IMR-90 (cell line): ENCODE measurements around the gene KCNE2. TPM values are rescaled to one million over a fixed set of nuclear protein-coding genes. Genes with fewer than 3 reads are reported as not detected.

Experiments used
- ATAC-seq: fragments of 200-7000 bp; cut with Tn5 transposase; 2 replicates; pipeline ENCODE4 v1.9.1; 2020; ENCODE audit warnings: low read depth, mild to moderate bottlenecking, moderate library complexity
- BruUV-seq: library from RNA; stranded (reverse); fragments of 400-500 nt; replicated peaks from 2 replicates; lab custom pipeline; 2021; lab: Mats Ljungman, UMichigan
- CTCF ChIA-PET: fragments of 300-600 bp; formaldehyde crosslinking; extraction: SDS; loops from one replicate; lab custom pipeline; 2021; ENCODE audit warnings: antibody characterized with exemption; lab: Yijun Ruan, JAX
- POLR2A ChIA-PET: fragments of 300-600 bp; sonication (Branson Sonifier 250); formaldehyde crosslinking; loops from one replicate; lab custom pipeline; 2022; ENCODE audit warnings: antibody characterized with exemption; ENCODE audit not compliant: unreplicated experiment; lab: Charles Lee
- DNase-seq: peaks from one replicate; pipeline ENCODE4 v3.0.0; 2013
- H2AFZ ChIP-seq: replicated peaks from 2 replicates; pipeline ENCODE3; 2013; ENCODE audit warnings: low read length, mild to moderate bottlenecking; ENCODE audit not compliant: poor library complexity
- H2AK5ac ChIP-seq: 2 replicates; pipeline ENCODE4 v1.6.1; 2013; ENCODE audit warnings: low read depth, low read length, inconsistent platforms
- H2AK9ac ChIP-seq: replicated peaks from 2 replicates; pipeline ENCODE3; 2013; ENCODE audit warnings: mild to moderate bottlenecking, low read depth, low read length, moderate library complexity; ENCODE audit not compliant: poor library complexity
- H2BK120ac ChIP-seq: 2 replicates; pipeline ENCODE4 v1.6.1; 2013; ENCODE audit warnings: low read depth, low read length, inconsistent platforms
- H2BK15ac ChIP-seq: 3 replicates; pipeline ENCODE4 v1.6.1; 2013; ENCODE audit warnings: low read depth, low read length, inconsistent platforms
- H2BK20ac ChIP-seq: 2 replicates; pipeline ENCODE4 v1.6.1; 2013; ENCODE audit warnings: low read depth, mild to moderate bottlenecking, inconsistent platforms, low read length, moderate library complexity
- H2BK5ac ChIP-seq: 2 replicates; pipeline ENCODE4 v1.6.1; 2013; ENCODE audit warnings: mild to moderate bottlenecking, low read depth, low read length, inconsistent platforms; ENCODE audit not compliant: poor library complexity, severe bottlenecking
- H3K14ac ChIP-seq: replicated peaks from 2 replicates; pipeline ENCODE4 v1.6.1; 2013; ENCODE audit warnings: low read depth, low read length, inconsistent platforms
- H3K18ac ChIP-seq: 2 replicates; pipeline ENCODE4 v1.6.1; 2013; ENCODE audit warnings: low read depth, low read length, control low read depth
- H3K23ac ChIP-seq: 2 replicates; pipeline ENCODE4 v1.6.1; 2013; ENCODE audit warnings: low read depth, low read length, inconsistent platforms
- H3K27ac ChIP-seq: 2 replicates; pipeline ENCODE4 v1.5.1; 2013; ENCODE audit warnings: mild to moderate bottlenecking, control low read depth, low read length; ENCODE audit not compliant: insufficient read depth
- H3K27me3 ChIP-seq: 2 replicates; pipeline ENCODE4 v1.6.1; 2013; ENCODE audit warnings: low read length; ENCODE audit not compliant: control insufficient read depth, insufficient read depth
- H3K36me3 ChIP-seq: 2 replicates; pipeline ENCODE4 v1.6.1; 2013; ENCODE audit warnings: low read length, mixed read lengths; ENCODE audit not compliant: control insufficient read depth, insufficient read depth
- H3K4ac ChIP-seq: 2 replicates; pipeline ENCODE4 v1.6.1; 2013; ENCODE audit warnings: low read depth, low read length, inconsistent platforms
- H3K4me1 ChIP-seq: 2 replicates; pipeline ENCODE4 v1.6.1; 2013; ENCODE audit warnings: low read length, mixed read lengths; ENCODE audit not compliant: control insufficient read depth, insufficient read depth
- H3K4me2 ChIP-seq: 2 replicates; pipeline ENCODE4 v1.6.1; 2013; ENCODE audit warnings: low read depth, mild to moderate bottlenecking, control low read depth, low read length, moderate library complexity
- H3K4me3 ChIP-seq: 2 replicates; pipeline ENCODE4 v1.5.1; 2013; ENCODE audit warnings: low read depth, mild to moderate bottlenecking, control low read depth, low read length, moderate library complexity; ENCODE audit not compliant: insufficient read depth
- H3K56ac ChIP-seq: 2 replicates; pipeline ENCODE4 v1.6.1; 2013; ENCODE audit warnings: low read length, inconsistent platforms; ENCODE audit not compliant: insufficient read depth; ENCODE audit errors: extremely low read depth
- H3K79me1 ChIP-seq, 2 experiments: 2 replicates each; pipeline ENCODE4 v1.6.1; 2013; ENCODE audit warnings: low read length in 2 of 2, inconsistent platforms in 1 of 2, low read depth in 1 of 2
- H3K9ac ChIP-seq: 2 replicates; pipeline ENCODE4 v1.6.1; 2013; ENCODE audit warnings: low read depth, low read length, control low read depth
- H3K9me1 ChIP-seq: 2 replicates; pipeline ENCODE4 v1.6.1; 2013; ENCODE audit warnings: low read length, inconsistent platforms; ENCODE audit not compliant: insufficient read depth
- H3K9me3 ChIP-seq: 2 replicates; pipeline ENCODE4 v1.6.1; 2013; ENCODE audit warnings: low read length; ENCODE audit not compliant: control insufficient read depth, insufficient read depth
- H4K20me1 ChIP-seq: 2 replicates; pipeline ENCODE4 v1.6.1; 2013; ENCODE audit warnings: low read length, inconsistent platforms; ENCODE audit not compliant: insufficient read depth
- H4K5ac ChIP-seq: 2 replicates; pipeline ENCODE4 v1.6.1; 2013; ENCODE audit warnings: mild to moderate bottlenecking, low read depth, low read length, control low read depth
- H4K8ac ChIP-seq, 2 experiments: 2 replicates each; pipeline ENCODE4 v1.6.1; 2013; ENCODE audit warnings: low read depth in 2 of 2, low read length in 2 of 2, control low read depth in 1 of 2, inconsistent platforms in 1 of 2
- H4K91ac ChIP-seq: 2 replicates; pipeline ENCODE4 v1.6.1; 2013; ENCODE audit warnings: low read depth, low read length, inconsistent platforms; ENCODE audit not compliant: insufficient read depth
- BHLHE40 ChIP-seq: fragments of 150-350 bp; IDR thresholded peaks from 2 replicates; pipeline ENCODE4 v1.6.1; 2016; ENCODE audit warnings: mild to moderate bottlenecking, low read depth, low read length
- CEBPB ChIP-seq: IDR thresholded peaks from 2 replicates; pipeline ENCODE4 v1.6.1; 2012; ENCODE audit warnings: low read depth, low read length, improper control_type of control experiment
- CHD1 ChIP-seq: IDR thresholded peaks from 2 replicates; pipeline ENCODE4 v1.6.1; 2012; ENCODE audit warnings: low read depth, low read length, improper control_type of control experiment
- FOS ChIP-seq: fragments of 150-350 bp; IDR thresholded peaks from 2 replicates; pipeline ENCODE4 v1.6.1; 2016; ENCODE audit warnings: low read depth, low read length
- MAFK ChIP-seq: IDR thresholded peaks from 2 replicates; pipeline ENCODE4 v1.6.1; 2012; ENCODE audit warnings: low read depth, low read length, improper control_type of control experiment
- MAZ ChIP-seq: IDR thresholded peaks from 2 replicates; pipeline ENCODE4 v1.6.1; 2012; ENCODE audit warnings: low read depth, mild to moderate bottlenecking, low read length, improper control_type of control experiment, moderate library complexity, borderline replicate concordance
- MXI1 ChIP-seq: IDR thresholded peaks from 2 replicates; pipeline ENCODE4 v1.6.1; 2012; ENCODE audit warnings: low read depth, mild to moderate bottlenecking, low read length, moderate library complexity, borderline replicate concordance
- NFE2L2 ChIP-seq: fragments of 150-350 bp; IDR thresholded peaks from 2 replicates; pipeline ENCODE4 v1.6.1; 2016; ENCODE audit warnings: low read depth, mild to moderate bottlenecking, low read length
- POLR2A ChIP-seq: IDR thresholded peaks from 2 replicates; pipeline ENCODE4 v1.6.1; 2012; ENCODE audit warnings: mild to moderate bottlenecking, low read depth, low read length
- RAD21 ChIP-seq: IDR thresholded peaks from 2 replicates; pipeline ENCODE4 v1.6.1; 2012; ENCODE audit warnings: low read length, improper control_type of control experiment
- RCOR1 ChIP-seq: IDR thresholded peaks from 2 replicates; pipeline ENCODE4 v1.6.1; 2012; ENCODE audit warnings: mild to moderate bottlenecking, low read length, improper control_type of control experiment; ENCODE audit not compliant: insufficient replicate concordance
- RFX5 ChIP-seq: IDR thresholded peaks from 2 replicates; pipeline ENCODE4 v1.8.0; 2012; ENCODE audit warnings: low read depth, mild to moderate bottlenecking, low read length, moderate library complexity
- SMC3 ChIP-seq: fragments of 150-350 bp; IDR thresholded peaks from 2 replicates; pipeline ENCODE4 v1.6.1; 2016; ENCODE audit warnings: low read depth, mild to moderate bottlenecking, antibody characterized with exemption, low read length, moderate library complexity
- WGBS, 2 experiments: methylation state at CpG; one replicate each; pipeline versions ENCODE4 v1.1.5 to v1.1.7; 2013; ENCODE audit warnings: missing lambda C conversion rate in 2 of 2; ENCODE audit not compliant: insufficient read length in 1 of 2; ENCODE audit errors: extremely low coverage in 2 of 2; 5-methylcytosine and 5-hydroxymethylcytosine counted together
- dilution Hi-C: fragments of 300-500 bp; cut with HindIII; formaldehyde crosslinking; loops from one replicate; pipeline ENCODE4 v1.14.3; 2018; ENCODE audit warnings: low sequenced_read_pairs; ENCODE audit not compliant: unreplicated experiment
- in situ Hi-C: fragments of 300-500 bp; cut with MboI; formaldehyde crosslinking; loops from 3 replicates; pipeline ENCODE4 v1.14.3; 2019; ENCODE audit warnings: low sequenced_read_pairs, inconsistent platforms, mixed read lengths
- intact Hi-C: fragments of 100-400 bp; cut with micrococcal nuclease; formaldehyde crosslinking; loops from 2 replicates; pipeline ENCODE4 v1.10.0; 2022
- polyA plus RNA-seq, 3 experiments: library from polyadenylated mRNA; depleted of rRNA; stranded (reverse); fragments of >200 nt; gene quantifications; 2 replicates each; pipeline ENCODE4 v1.2.3, GENCODE V29; 2012; ENCODE audit warnings: low replicate concordance in 1 of 3
- total RNA-seq: library from RNA; depleted of rRNA; stranded (reverse); fragments of >200 nt; gene quantifications from 2 replicates; pipeline ENCODE4 v1.2.3, GENCODE V29; 2012
- TF ChIP-seq, protein P1 (sequence below): fragments of 150-350 bp; IDR thresholded peaks from 2 replicates; pipeline ENCODE4 v1.6.1; 2016; ENCODE audit warnings: low read depth, mild to moderate bottlenecking, low read length, moderate library complexity, borderline replicate concordance
- TF ChIP-seq, protein P2 (sequence below): fragments of 150-350 bp; IDR thresholded peaks from 2 replicates; pipeline ENCODE4 v1.6.1; 2017; ENCODE audit warnings: mild to moderate bottlenecking, antibody characterized with exemption, low read length, low read depth
- TF ChIP-seq, protein P3 (sequence below): conservative IDR thresholded peaks from 2 replicates; pipeline ENCODE4 v1.5.1; 2012; ENCODE audit warnings: mild to moderate bottlenecking, low read depth, low read length, improper control_type of control experiment

Gene KCNE2
- total and polyA plus RNA-seq, 2 of the 4 experiments (the other 2 are of a cell fraction): not detected

DNA sequence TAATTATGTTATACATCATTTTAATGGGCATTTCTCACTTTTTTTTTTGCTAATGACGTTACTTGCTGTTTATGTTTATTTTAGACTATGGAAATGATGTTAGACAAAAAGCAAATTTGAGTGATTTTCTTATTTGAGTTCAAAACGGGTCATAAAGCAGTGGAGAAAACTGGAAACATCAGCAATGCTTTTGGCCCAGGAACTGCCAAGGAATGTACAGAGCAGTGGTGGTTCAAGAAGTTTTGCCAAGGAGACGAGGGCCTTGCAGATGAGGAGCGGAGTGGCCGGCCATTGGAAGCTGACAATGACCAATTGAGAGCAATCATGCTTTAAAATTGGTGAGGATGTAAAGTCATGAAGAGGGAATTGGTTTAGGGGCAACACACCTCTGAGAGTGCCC lies 32.1 kb upstream of the KCNE2 start:
- no peak overlapping the region for H2AFZ ChIP-seq
- H4K5ac ChIP-seq: no peak overlapping the region
- no peak overlapping the region for H3K4me3 ChIP-seq
- H3K9me3 ChIP-seq: no peaks in the 10 kb centered on the region
- WGBS, 2 experiments: 33% methylated on average over 4 of the region's 5 CpGs; no CpG with 5 or more reads in 1 of the 2 experiments
- H3K9ac ChIP-seq: no peak overlapping the region
- H3K36me3 ChIP-seq: no peaks in the 10 kb centered on the region
- H4K20me1 ChIP-seq: no peaks in the 10 kb centered on the region
- H3K27ac ChIP-seq: no peak overlapping the region
- no peak overlapping the region for H2BK120ac ChIP-seq
- H3K18ac ChIP-seq: no peak overlapping the region
- no TSS peak for BruUV-seq
- no peaks in the 10 kb centered on the region; the same call in 1 of the 2 replicates for H3K9me1 ChIP-seq
- no peak overlapping the region for H2BK15ac ChIP-seq
- CTCF ChIA-PET: interaction anchor here (1.0 kb wide), 1 partner anchor 16 kb away, joined by 3 read pairs; no protein-coding TSS in a partner anchor
- H4K91ac ChIP-seq: no peak overlapping the region
- H3K14ac ChIP-seq: no peak overlapping the region
- POLR2A ChIA-PET: no interaction called here
- peaks cover 12% of the 10 kb centered on the region for H3K27me3 ChIP-seq
- no peak for TF ChIP-seq CHD1
- TF ChIP-seq MAZ: no peak
- TF ChIP-seq, protein P1, sequence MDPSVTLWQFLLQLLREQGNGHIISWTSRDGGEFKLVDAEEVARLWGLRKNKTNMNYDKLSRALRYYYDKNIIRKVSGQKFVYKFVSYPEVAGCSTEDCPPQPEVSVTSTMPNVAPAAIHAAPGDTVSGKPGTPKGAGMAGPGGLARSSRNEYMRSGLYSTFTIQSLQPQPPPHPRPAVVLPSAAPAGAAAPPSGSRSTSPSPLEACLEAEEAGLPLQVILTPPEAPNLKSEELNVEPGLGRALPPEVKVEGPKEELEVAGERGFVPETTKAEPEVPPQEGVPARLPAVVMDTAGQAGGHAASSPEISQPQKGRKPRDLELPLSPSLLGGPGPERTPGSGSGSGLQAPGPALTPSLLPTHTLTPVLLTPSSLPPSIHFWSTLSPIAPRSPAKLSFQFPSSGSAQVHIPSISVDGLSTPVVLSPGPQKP: no peak
- TF ChIP-seq, protein P2, sequence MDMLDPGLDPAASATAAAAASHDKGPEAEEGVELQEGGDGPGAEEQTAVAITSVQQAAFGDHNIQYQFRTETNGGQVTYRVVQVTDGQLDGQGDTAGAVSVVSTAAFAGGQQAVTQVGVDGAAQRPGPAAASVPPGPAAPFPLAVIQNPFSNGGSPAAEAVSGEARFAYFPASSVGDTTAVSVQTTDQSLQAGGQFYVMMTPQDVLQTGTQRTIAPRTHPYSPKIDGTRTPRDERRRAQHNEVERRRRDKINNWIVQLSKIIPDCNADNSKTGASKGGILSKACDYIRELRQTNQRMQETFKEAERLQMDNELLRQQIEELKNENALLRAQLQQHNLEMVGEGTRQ: no peak
- TF ChIP-seq BHLHE40: no peak
- no peak for TF ChIP-seq CEBPB
- no peak for TF ChIP-seq RAD21
- no peak for TF ChIP-seq MXI1
- no peak for TF ChIP-seq SMC3
- no peak for TF ChIP-seq POLR2A
- no peak for TF ChIP-seq RCOR1
- no peak for TF ChIP-seq MAFK
- no peak for TF ChIP-seq FOS
- TF ChIP-seq, protein P3, sequence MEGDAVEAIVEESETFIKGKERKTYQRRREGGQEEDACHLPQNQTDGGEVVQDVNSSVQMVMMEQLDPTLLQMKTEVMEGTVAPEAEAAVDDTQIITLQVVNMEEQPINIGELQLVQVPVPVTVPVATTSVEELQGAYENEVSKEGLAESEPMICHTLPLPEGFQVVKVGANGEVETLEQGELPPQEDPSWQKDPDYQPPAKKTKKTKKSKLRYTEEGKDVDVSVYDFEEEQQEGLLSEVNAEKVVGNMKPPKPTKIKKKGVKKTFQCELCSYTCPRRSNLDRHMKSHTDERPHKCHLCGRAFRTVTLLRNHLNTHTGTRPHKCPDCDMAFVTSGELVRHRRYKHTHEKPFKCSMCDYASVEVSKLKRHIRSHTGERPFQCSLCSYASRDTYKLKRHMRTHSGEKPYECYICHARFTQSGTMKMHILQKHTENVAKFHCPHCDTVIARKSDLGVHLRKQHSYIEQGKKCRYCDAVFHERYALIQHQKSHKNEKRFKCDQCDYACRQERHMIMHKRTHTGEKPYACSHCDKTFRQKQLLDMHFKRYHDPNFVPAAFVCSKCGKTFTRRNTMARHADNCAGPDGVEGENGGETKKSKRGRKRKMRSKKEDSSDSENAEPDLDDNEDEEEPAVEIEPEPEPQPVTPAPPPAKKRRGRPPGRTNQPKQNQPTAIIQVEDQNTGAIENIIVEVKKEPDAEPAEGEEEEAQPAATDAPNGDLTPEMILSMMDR: no peak
- no peak for TF ChIP-seq NFE2L2
- no peak for TF ChIP-seq RFX5
- no peak overlapping the region for H2AK5ac ChIP-seq
- no peak overlapping the region for H4K8ac ChIP-seq
- intact Hi-C loops (no loop called here), dilution Hi-C loops (no loop called here), in situ Hi-C loops (no loop called here)
- no peaks in the 10 kb centered on the region for H3K79me1 ChIP-seq
- no peak overlapping the region for H3K56ac ChIP-seq
- DNase-seq (no peak), ATAC-seq (no peak)
- no peak overlapping the region for H3K4ac ChIP-seq
- H3K4me1 ChIP-seq: peaks cover 20% of the 10 kb centered on the region
- no peak overlapping the region for H2BK20ac ChIP-seq
- H3K23ac ChIP-seq: no peak overlapping the region
- no peak overlapping the region for H2BK5ac ChIP-seq
- no peak overlapping the region for H3K4me2 ChIP-seq
- no peak overlapping the region for H2AK9ac ChIP-seq
